Liver (tissue), 3 donors: ENCODE data around the gene ATP2C2.

Source experiments
- CTCF ChIP-seq: fragments of 150-350 bp; IDR thresholded peaks from 2 replicates; pipeline ENCODE4 v1.5.1; 2017; ENCODE audit warnings: improper control_type of control experiment, low read depth, low read length; ENCODE audit not compliant: missing input control
- JUND ChIP-seq, 2 donors: IDR thresholded peaks; 2 replicates each; pipeline ENCODE4 v1.6.1; 2016; ENCODE audit warnings: antibody characterized with exemption in 2 of 2
- MAX ChIP-seq: IDR thresholded peaks from 2 replicates; pipeline ENCODE4 v1.6.1; 2016; ENCODE audit warnings: antibody characterized with exemption
- RAD21 ChIP-seq, 2 donors: IDR thresholded peaks; 2 replicates each; pipeline ENCODE4 v1.6.1; 2016; ENCODE audit warnings: antibody characterized with exemption in 2 of 2, mild to moderate bottlenecking in 2 of 2
- donor health status: healthy.
- donor health status: healthy.

GRCh38 chr16:84443166-84443802 is 74.9 kb downstream of the ATP2C2 start:
- TF ChIP-seq CTCF (no peak), RAD21 (IDR thresholded peaks at IDR 0.05) (no peak), JUND (IDR thresholded peaks at IDR 0.05) (no peak), MAX (no peak)
